Subcutaneous adipose tissue (tissue), 4 donors: Measurements from ENCODE around the gene ZNF384. TPM values are rescaled to one million over a fixed set of nuclear protein-coding genes. Genes with fewer than 3 reads are reported as not detected.

Experiments used
- small RNA-seq: library from RNA; depleted of rRNA; stranded (forward); fragments of <200 nt; gene quantifications from one replicate; pipeline ENCODE3, GENCODE V24; 2016
- total RNA-seq, 4 donors: library from RNA; depleted of rRNA; stranded (reverse); fragments of >200 nt; gene quantifications; one replicate each; pipeline ENCODE4 v1.1.0, GENCODE V29; 2016
- TF ChIP-seq, protein P1 (sequence below): fragments of 450-650 bp; IDR thresholded peaks from one replicate; pipeline ENCODE4 v1.5.1; 2016; ENCODE audit warnings: low read depth, mild to moderate bottlenecking, control low read depth, antibody characterized with exemption, moderate library complexity

ZNF384 gene
- total RNA-seq, 4 donors from 2014 or later = 21.8 to 34.9 (median 25.4) TPM

DNA sequence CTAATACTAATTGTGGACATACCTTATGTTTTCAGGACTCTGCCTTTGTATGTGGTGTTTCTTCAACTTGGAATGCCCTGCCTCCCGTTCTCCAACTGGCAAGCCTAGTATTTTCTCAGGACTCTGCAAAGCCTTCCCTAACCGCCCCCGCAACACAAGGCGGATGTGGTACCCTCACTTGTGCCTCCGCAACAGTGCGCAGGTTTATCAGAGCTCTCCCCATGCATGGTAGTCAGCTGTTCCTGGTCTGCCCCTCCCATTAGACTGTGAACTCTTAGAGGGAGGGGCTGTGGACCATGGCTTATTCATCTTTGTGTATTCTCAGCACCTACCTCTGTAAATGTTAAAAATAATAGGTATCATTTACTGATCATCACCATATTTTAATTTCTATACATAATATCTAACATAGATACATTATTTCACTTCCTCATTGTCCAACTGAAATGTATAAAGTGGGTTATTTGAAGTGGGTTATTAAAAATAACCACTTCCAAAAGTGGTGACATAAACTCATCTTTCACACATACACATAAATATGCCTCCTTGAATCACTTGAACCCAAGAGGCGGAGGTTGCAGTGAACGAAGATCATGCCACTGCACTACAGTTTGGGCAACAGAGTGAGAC lies 62.4 kb downstream of the ZNF384 start:
- TF ChIP-seq, protein P1, sequence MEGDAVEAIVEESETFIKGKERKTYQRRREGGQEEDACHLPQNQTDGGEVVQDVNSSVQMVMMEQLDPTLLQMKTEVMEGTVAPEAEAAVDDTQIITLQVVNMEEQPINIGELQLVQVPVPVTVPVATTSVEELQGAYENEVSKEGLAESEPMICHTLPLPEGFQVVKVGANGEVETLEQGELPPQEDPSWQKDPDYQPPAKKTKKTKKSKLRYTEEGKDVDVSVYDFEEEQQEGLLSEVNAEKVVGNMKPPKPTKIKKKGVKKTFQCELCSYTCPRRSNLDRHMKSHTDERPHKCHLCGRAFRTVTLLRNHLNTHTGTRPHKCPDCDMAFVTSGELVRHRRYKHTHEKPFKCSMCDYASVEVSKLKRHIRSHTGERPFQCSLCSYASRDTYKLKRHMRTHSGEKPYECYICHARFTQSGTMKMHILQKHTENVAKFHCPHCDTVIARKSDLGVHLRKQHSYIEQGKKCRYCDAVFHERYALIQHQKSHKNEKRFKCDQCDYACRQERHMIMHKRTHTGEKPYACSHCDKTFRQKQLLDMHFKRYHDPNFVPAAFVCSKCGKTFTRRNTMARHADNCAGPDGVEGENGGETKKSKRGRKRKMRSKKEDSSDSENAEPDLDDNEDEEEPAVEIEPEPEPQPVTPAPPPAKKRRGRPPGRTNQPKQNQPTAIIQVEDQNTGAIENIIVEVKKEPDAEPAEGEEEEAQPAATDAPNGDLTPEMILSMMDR = no peak

DNA sequence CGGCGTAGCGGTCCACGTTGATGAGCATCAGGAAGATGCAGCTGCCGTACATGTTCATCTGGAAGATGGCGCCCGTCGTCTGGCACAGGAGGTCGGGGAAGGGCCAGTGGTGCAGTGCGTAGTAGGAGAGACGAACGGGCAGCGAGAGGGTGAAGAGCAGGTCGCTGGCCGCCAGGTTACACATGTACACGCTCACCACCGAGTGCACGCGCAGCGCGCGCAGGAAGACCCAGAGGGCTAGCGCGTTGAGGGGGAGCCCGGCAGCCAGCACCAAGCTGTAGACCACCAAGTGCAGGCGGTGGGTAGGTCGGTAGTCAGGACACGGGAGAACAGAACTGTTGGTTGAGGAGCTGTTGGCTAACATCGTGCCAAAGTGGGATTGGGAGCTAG lies 68.3 kb downstream of the ZNF384 start:
- TF ChIP-seq, protein P1 = no peak

DNA sequence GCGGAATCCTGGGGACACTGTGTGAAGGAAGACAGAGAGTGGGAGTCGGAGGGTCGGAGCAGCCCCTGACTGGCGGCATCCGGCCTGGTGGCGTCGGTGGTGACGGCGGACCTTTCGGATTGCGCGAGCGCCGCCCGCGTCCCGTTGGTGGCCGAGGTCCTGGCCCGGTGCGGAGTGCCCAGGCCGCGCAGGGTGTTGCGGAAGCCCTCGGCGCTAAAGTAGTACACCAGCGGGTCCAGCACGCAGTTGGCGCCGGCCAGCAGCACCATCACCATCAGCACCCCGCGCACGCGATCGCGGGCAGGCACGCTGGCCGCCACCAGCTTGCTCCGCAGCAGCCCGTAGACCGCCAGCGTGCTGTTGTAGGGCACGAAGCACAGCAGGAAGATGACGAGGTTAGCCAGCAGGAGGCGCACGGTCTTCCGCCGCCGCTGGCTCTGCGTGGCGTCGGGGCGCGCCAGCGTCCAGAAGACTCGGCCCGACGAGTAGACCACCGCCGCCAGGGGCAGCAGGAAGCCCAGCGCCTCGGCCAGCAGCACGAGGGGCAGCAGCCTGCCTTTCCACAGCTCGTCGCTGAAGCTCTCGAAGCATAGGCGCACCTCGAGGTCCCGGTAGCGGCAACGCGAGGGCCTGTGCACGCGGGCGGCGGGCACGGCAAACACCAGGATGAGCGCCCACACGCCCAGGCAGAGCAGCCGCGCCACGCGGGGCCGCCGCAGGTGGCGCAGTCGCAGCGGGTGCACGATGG lies 68.9 kb downstream of the ZNF384 start:
- TF ChIP-seq, protein P1 = no peak

DNA sequence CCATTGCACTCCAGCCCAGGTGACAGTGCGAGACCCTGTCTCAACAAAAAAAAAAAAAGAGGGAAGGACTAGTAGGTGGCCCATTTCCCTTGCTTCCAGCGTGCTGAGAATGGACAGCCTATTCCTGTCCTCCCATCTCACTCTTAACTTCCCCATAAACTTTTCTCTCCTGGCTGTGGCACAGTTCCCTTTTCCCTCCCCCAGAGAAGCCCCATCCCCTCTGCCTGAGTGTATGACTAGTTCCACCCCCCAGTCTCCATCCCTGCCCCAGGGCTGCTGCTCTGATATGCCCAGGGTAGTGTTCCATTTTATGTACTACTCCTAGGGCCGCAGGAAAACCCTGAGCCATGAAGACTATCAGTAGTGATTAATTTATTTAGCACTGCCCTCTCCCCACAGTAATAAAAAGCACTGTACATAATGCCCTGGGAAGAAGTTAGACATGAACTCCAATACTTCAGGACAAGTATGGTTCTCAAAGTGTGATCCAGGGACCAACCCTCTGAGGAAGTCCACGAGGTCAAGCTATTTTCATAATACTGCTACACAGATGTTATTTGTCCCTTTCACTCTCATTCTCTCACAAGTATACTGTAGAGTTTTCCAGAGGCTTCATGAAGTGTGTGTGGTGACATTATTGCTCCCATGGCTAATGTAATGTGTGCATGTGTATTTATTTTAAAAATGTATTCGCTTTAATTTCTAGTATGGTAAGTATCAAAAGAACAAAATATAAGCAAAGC lies 70.5 kb downstream of the ZNF384 start:
- TF ChIP-seq, protein P1 = no peak

Small RNA genes lying within 50 kb of the gene (small RNA-seq; reads per million reads assigned to genes)
- gene RNU6-781P = not detected

Other genes starting within 250 kb of the ZNF384 start
- gene CD27, start 244.4 kb downstream of the ZNF384 start, total RNA-seq = 1 to 10 TPM in 1 of 4 donors, under 1 TPM in 1, not detected in 2; 0.44 to 1.7 TPM
- 10 to 100 TPM; 17.3 to 26.3 (median 23.4) TPM for gene TAPBPL, start 237.3 kb downstream of the ZNF384 start, total RNA-seq
- 10 to 100 TPM in 1 of 4 donors, 1 to 10 TPM in 2, under 1 TPM in 1; 0.82 to 12.8 (median 5.0) TPM for gene VAMP1, start 218.7 kb downstream of the ZNF384 start, total RNA-seq
- 10 to 100 TPM; 65.6 to 99.1 (median 68.2) TPM for gene MRPL51, start 196.1 kb downstream of the ZNF384 start, total RNA-seq
- gene NCAPD2, start 195.3 kb downstream of the ZNF384 start, total RNA-seq = 10 to 100 TPM; 10.8 to 25.2 (median 16.9) TPM
- 1,000 to 10,000 TPM in 2 of 4 donors, 100 to 1,000 TPM in 2; 850 to 1,788 (median 1,222) TPM for gene GAPDH, start 154.9 kb downstream of the ZNF384 start, total RNA-seq
- gene IFFO1, start 133.3 kb downstream of the ZNF384 start, total RNA-seq = 10 to 100 TPM in 3 of 4 donors, 1 to 10 TPM in 1; 8.8 to 33.3 (median 27.9) TPM
- gene NOP2, start 121.1 kb downstream of the ZNF384 start, total RNA-seq = 10 to 100 TPM; 15.1 to 47.8 (median 23.7) TPM
- 100 to 1,000 TPM; 130 to 216 (median 158) TPM for gene CHD4, start 82.0 kb downstream of the ZNF384 start, total RNA-seq
- gene LPAR5, start 53.4 kb downstream of the ZNF384 start, total RNA-seq = 1 to 10 TPM in 3 of 4 donors, under 1 TPM in 1; 0.82 to 4.0 (median 2.3) TPM
- gene ACRBP, start 41.9 kb downstream of the ZNF384 start, total RNA-seq = 1 to 10 TPM in 3 of 4 donors, not detected in 1; 2.4 to 4.9 (median 2.4) TPM
- gene ING4, start 26.3 kb downstream of the ZNF384 start, total RNA-seq = 10 to 100 TPM; 13.4 to 52.9 (median 41.4) TPM
- not detected for gene PIANP, start 11.4 kb upstream of the ZNF384 start, total RNA-seq
- gene COPS7A, start 34.7 kb upstream of the ZNF384 start, total RNA-seq = 10 to 100 TPM; 39.0 to 55.6 (median 45.4) TPM
- gene MLF2, start 63.8 kb upstream of the ZNF384 start, total RNA-seq = 100 to 1,000 TPM in 2 of 4 donors, 10 to 100 TPM in 2; 79.4 to 170 (median 108) TPM
- 100 to 1,000 TPM in 1 of 4 donors, 10 to 100 TPM in 3; 60.3 to 118 (median 92.0) TPM for gene PTMS, start 77.0 kb upstream of the ZNF384 start, total RNA-seq
- gene LAG3, start 83.1 kb upstream of the ZNF384 start, total RNA-seq = 1 to 10 TPM in 1 of 4 donors, under 1 TPM in 1, not detected in 2; 0.44 to 1.4 TPM
- gene CD4, start 100.2 kb upstream of the ZNF384 start, total RNA-seq = 10 to 100 TPM; 16.4 to 65.4 (median 29.6) TPM
- 1 to 10 TPM in 3 of 4 donors, under 1 TPM in 1; 0.66 to 3.1 (median 2.1) TPM for gene GPR162, start 132.4 kb upstream of the ZNF384 start, total RNA-seq
- gene P3H3, start 139.0 kb upstream of the ZNF384 start, total RNA-seq = 10 to 100 TPM in 1 of 4 donors, 1 to 10 TPM in 3; 5.6 to 11.3 (median 6.8) TPM
- under 1 TPM in 2 of 4 donors, not detected in 2; 0.38 to 0.88 TPM for gene GNB3, start 151.6 kb upstream of the ZNF384 start, total RNA-seq
- 1 to 10 TPM in 2 of 4 donors, under 1 TPM in 1, not detected in 1; 0.38 to 2.6 (median 1.9) TPM for gene CDCA3, start 161.9 kb upstream of the ZNF384 start, total RNA-seq
- 10 to 100 TPM; 22.3 to 46.7 (median 34.4) TPM for gene USP5, start 162.8 kb upstream of the ZNF384 start, total RNA-seq
- 100 to 1,000 TPM; 207 to 328 (median 256) TPM for gene TPI1, start 178.2 kb upstream of the ZNF384 start, total RNA-seq
- 1 to 10 TPM; 4.1 to 6.4 (median 5.7) TPM for gene SPSB2, start 183.9 kb upstream of the ZNF384 start, total RNA-seq
- 1 to 10 TPM; 3.9 to 7.9 (median 6.2) TPM for gene LRRC23, start 215.4 kb upstream of the ZNF384 start, total RNA-seq
- 1 to 10 TPM; 3.4 to 6.2 (median 5.6) TPM for gene ENO2, start 225.2 kb upstream of the ZNF384 start, total RNA-seq
- gene ATN1, start 238.6 kb upstream of the ZNF384 start, total RNA-seq = 100 to 1,000 TPM in 1 of 4 donors, 10 to 100 TPM in 3; 41.3 to 136 (median 71.6) TPM